GM21786 (cell line): ENCODE measurements around the gene TEX22.

Source experiments
- ATAC-seq: cut with Tn5 transposase; IDR thresholded peaks from one replicate; pipeline ENCODE4 v1.9.1; 2021; ENCODE audit not compliant: unreplicated experiment

TEX22 gene

GRCh38 chr14:105420101-105420973 lies 22.0 kb downstream of the TEX22 start:
- no peak for ATAC-seq

DNA sequence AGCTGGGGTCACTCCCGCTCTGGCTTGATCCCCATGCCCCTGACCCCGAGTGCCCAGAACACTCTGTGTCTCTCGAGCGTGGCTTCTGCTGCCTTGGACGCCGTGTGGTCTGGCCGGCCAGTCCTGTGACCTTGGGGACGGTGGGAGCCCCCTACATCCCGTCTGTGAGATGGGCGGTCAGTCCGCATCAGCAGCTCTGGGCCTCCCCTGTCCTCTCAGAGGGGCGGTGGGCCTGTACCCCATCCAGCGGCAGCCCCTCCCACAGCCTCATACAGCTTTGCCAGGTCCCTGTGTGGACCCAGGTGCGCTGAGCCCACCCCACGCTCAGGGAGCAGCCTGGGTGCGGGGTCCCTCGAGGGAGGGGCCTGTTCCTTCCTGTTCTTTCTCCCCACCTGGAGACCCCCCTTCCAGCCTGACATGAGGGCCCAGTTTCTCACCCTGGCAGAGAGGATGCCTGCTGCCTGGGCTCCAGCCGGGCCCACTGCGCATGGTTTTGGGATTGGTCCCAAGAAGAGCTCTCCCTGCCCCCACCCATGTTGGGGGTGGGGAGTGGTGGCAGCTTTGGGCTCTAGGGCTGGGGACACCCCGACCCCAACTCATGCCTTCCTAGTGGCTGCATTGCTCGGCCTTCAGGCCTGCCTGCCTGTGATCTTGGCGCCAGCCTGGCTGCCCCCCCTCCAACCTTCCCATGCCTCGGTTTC lies 22.8 kb downstream of the TEX22 start:
- ATAC-seq: no peak

- no peak for ATAC-seq
Observed at GRCh38 chr14:105421723-105422615, 23.6 kb downstream of the TEX22 start.

DNA sequence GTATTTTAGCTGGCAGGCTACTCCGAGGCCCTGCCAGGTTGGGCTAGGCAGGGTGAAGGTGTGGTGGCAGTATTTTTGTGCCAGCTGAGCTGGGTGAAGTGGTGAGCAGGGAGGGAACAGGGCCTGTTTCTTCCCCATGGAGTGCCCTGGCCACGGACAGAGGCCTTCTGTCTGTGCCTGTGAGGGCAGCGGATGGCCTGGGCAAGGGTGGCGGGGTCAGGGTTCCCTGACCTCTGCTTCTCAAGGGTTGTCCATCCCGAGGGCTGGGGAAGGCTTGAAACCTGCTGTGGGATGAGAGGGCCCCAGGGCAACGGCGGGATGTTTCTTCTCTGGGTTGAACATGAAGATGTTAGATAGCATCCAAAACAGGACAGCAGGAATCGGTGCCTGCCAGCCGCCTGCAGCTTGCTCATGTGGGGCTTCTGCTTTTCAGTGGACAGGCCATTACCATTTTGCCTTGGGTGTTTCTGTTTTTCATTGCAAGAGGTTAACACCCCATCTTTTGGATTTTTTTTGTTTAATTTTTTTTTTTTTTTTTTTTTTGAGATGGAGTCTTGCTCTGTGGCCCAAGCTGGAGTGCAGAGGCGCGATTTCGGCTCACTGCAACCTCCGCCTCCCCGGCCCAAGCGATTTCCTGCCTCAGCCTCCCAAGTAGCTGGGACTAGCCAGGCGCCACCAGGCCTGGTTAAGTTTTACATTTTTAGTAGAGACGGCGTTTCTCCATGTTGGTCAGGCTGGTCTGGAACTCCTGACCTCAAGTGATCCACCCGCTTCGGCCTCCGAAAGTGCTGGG lies 24.6 kb downstream of the TEX22 start:
- no peak for ATAC-seq

- no peak for ATAC-seq
Observed at GRCh38 chr14:105423488-105424195, 25.3 kb downstream of the TEX22 start.

DNA sequence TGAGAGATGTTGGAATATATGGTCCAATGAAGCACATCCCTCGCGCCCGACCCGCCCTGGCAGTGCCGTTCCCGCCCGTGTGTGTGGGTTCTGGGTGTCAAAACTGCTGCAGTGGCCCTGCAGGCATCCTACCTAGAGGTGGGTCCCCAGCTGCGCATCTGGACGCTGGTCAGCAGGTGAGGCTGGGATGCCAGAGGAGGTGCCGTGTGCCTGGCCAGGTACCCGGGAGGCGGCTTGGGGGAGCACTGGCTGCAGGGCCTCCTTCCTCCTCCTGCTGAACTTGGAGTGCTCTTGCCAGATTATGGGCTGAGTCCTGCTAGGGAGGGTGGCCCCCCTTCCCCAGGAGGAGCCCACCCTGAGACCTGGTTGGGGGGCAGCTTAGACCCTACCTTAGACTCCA lies 26.5 kb downstream of the TEX22 start:
- ATAC-seq: no peak

- no peak for ATAC-seq
Observed at GRCh38 chr14:105425823-105426247, 27.5 kb downstream of the TEX22 start.

DNA sequence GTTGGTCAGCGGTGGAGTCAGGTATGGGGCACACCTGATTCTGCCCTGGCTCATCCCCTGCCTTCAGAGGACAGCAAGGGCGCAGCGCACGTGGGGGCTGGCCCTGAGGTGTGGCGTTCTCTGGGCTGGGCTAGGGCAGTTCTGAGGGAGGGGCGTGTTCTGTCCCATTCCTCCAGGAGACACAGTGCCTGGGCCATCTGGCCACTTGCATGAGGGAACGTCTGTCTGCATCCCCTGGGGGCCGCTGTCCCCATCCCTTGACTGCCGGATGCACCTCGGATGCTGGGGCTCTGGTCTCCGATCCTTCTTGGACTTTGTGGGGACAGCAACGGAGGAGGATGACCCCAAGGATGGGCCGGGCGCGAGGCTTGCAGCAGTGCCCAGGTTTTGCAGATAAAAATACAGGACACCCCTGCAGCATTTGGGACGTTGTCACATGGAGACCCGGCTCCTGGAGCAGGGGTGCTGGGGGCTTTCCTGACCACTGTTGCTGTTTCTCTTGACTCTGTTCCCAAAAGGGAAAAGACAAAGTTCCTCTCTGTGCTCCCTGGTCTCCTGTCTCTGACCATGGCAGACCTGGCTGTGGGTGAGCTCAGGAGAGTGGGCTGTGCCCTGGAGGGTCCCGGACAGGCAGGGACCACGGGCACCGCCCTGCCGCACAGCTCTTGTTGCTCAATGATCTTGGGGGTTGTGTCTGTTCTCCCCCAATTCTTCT lies 28.2 kb downstream of the TEX22 start:
- ATAC-seq: no peak

GRCh38 chr14:105427412-105427811 lies 29.1 kb downstream of the TEX22 start:
- no peak for ATAC-seq

DNA sequence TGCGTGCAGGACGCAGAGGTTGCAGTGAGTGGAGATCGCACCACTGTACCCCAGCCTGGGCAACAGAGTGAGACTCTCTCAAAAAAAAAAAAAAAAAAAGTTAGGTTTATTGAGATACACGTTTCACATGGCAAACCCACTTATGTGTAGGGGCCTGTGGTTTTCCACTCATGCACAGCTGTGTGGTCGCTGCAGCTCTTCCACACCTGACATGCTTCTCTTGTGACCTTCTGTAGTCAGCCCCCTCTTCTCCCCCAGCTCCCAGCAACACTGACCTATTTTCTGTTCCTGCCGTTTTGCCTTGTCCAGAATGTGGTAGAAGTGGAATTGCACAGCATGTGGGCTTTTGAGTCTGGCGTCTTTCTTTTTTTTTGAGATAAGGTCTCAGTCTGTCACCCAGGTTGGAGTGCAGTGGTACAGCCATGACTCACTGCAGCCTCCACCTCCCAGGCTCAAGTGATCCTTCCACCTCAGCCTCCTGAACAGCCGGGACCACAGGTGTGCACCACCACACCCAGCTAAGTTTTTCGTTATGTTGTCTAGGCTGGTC lies 29.7 kb downstream of the TEX22 start:
- no peak for ATAC-seq

DNA sequence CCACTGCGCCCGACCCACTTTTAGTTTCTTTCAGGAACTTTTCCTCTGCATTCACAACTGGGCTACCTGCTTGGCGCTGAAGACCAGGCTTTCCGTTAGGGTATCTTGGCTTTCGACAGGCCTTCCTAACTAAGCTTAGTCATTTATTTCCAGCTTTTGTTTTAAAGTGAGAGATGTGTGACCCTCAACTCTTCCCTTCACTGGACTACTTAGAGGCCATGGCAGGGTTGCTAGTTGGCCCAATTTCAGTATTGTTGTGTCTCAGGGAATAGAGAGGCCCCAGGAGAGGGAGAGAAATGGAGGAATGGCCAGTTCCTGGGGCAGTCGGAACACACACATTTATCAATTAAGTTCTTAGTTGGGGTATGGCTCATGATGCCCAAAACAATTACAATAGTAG lies 31.7 kb downstream of the TEX22 start:
- ATAC-seq: no peak

GRCh38 chr14:105430565-105430964 lies 32.2 kb downstream of the TEX22 start:
- no peak for ATAC-seq

- no peak for ATAC-seq
Observed at GRCh38 chr14:105431256-105431655, 32.9 kb downstream of the TEX22 start.

- no peak for ATAC-seq
Observed at GRCh38 chr14:105432657-105433056, 34.3 kb downstream of the TEX22 start.

GRCh38 chr14:105433161-105433605 lies 34.8 kb downstream of the TEX22 start:
- ATAC-seq: no peak

- no peak for ATAC-seq
Observed at GRCh38 chr14:105436402-105436801, 38.1 kb downstream of the TEX22 start.

DNA sequence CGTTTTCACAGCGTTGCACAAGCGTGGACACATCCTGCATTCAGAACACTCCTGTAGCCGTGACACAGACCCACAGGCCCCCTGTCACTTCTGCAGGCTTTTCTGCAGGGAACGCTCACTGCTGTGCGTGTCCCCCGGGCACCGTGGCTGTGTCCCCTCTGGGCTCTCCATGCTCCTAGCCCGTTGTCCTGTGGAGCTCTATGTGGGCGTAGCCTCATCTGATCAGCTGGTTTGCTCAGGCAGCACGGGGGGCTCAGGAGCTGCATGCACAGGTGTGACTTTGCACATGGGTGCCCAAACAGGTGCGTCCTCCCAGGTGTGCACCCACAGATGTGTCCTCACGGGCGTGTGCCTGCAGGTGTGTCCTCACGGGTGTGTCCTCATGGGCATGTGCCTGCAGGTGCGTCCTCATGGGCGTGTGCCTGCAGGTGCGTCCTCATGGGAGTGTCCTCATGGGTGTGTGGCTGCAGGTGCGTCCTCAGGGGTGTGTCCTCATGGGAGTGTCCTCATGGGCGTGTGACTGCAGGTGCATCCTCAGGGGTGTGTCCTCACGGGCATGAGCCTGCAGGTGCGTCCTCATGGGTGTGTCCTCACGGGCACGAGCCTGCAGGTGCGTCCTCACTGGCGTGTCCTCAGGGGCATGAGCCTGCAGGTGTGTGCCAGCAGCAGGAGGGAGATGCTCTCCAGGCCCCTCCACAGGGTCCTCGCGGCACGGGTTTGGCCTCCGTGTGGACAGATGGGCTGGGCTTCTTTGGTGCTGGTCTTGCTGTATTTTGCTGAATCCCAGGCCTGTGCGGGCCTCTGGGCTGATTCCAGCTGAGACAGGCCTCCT lies 38.8 kb downstream of the TEX22 start:
- ATAC-seq: no peak
